Measurements from ENCODE around the gene ABR.

ABR gene

GRCh38 chr17:1188812-1189504 lies 9.2 kb upstream of the ABR start:
- Histone ChIP-seq H3F3A (ENCODE audit: insufficient read depth, low read length) (no peaks in the 10 kb centered on the region), H3K79me2 (ENCODE audit: low read length) (no peaks in the 10 kb centered on the region), H3K4me2 (ENCODE audit: low read depth, low read length) (peak overlapping the region; percentile 23; the same call in 1 of the 2 replicates), H3K9ac (ENCODE audit: low read length) (no peak overlapping the region), H3K36me3 (replicated peaks; ENCODE audit: insufficient read depth, low read length) (no peaks in the 10 kb centered on the region), H3K4me3 (ENCODE audit: low read length) (no peak overlapping the region), H3K9me2 (replicated peaks; ENCODE audit: insufficient read depth, low read length) (no peaks in the 10 kb centered on the region), H4K20me1 (ENCODE audit: insufficient read depth, low read length) (no peaks in the 10 kb centered on the region), H3K4me1 (ENCODE audit: low read length) (0 out of 2 replicates have a peak, but pooled peaks cover 7% of the 10 kb centered on the region), H3K27ac (ENCODE audit: low read length) (no peak overlapping the region), H2AFZ (ENCODE audit: low read length) (no peak overlapping the region), H3K9me3 (replicated peaks; ENCODE audit: insufficient read depth, low read length) (no peaks in the 10 kb centered on the region), H3K27me3 (replicated peaks; ENCODE audit: insufficient read depth, low read length) (peaks cover 98% of the 10 kb centered on the region)
- DNase-seq, result no peak
- TF ChIP-seq EZH2 (optimal IDR thresholded peaks at IDR 0.05; ENCODE audit: low read depth, low read length) (peak; percentile 51), EZH2phosphoT487 (IDR thresholded peaks at IDR 0.05; ENCODE audit: low read length) (no peak; the same call in 1 of the 2 replicates), CTCF (IDR thresholded peaks at IDR 0.05; ENCODE audit: low read length) (no peak)

GRCh38 chr17:1186923-1187771 lies 7.4 kb upstream of the ABR start:
- no peak overlapping the region for H2AFZ ChIP-seq (ENCODE audit: low read length)
- H3K27me3 ChIP-seq (replicated peaks; ENCODE audit: insufficient read depth, low read length), result peaks cover 96% of the 10 kb centered on the region
- H3F3A ChIP-seq (ENCODE audit: insufficient read depth, low read length), result no peaks in the 10 kb centered on the region
- no peaks in the 10 kb centered on the region for H3K9me3 ChIP-seq (replicated peaks; ENCODE audit: insufficient read depth, low read length)
- no peak overlapping the region for H3K4me2 ChIP-seq (ENCODE audit: low read depth, low read length)
- 0 out of 2 replicates have a peak, but pooled peaks cover 7% of the 10 kb centered on the region for H3K4me1 ChIP-seq (ENCODE audit: low read length)
- TF ChIP-seq CTCF (IDR thresholded peaks at IDR 0.05; ENCODE audit: low read length) (peak; percentile 97), EZH2 (optimal IDR thresholded peaks at IDR 0.05; ENCODE audit: low read depth, low read length) (no peak)
- H3K79me2 ChIP-seq (ENCODE audit: low read length), result no peaks in the 10 kb centered on the region
- DNase-seq, result peak; percentile 69
- H3K4me3 ChIP-seq (ENCODE audit: low read length), result no peak overlapping the region
- H4K20me1 ChIP-seq (ENCODE audit: insufficient read depth, low read length), result no peaks in the 10 kb centered on the region
- no peak overlapping the region for H3K27ac ChIP-seq (ENCODE audit: low read length)
- H3K9ac ChIP-seq (ENCODE audit: low read length), result no peak overlapping the region
- H3K9me2 ChIP-seq (replicated peaks; ENCODE audit: insufficient read depth, low read length), result no peaks in the 10 kb centered on the region
- no peaks in the 10 kb centered on the region for H3K36me3 ChIP-seq (replicated peaks; ENCODE audit: insufficient read depth, low read length)

- Histone ChIP-seq H3K4me3 (ENCODE audit: low read length) (no peak overlapping the region), H3K9ac (ENCODE audit: low read length) (no peak overlapping the region)
- no peak for DNase-seq
Measured at GRCh38 chr17:1186214-1186820, 6.5 kb upstream of the ABR start.

More at GRCh38 chr17:1186214-1186820, 6.5 kb upstream of the ABR start:
- Histone ChIP-seq H3K4me2 (ENCODE audit: low read depth, low read length) (no peak overlapping the region), H3K9me2 (replicated peaks; ENCODE audit: insufficient read depth, low read length) (no peaks in the 10 kb centered on the region), H3K36me3 (replicated peaks; ENCODE audit: insufficient read depth, low read length) (no peaks in the 10 kb centered on the region), H3K79me2 (ENCODE audit: low read length) (no peaks in the 10 kb centered on the region), H4K20me1 (ENCODE audit: insufficient read depth, low read length) (no peaks in the 10 kb centered on the region), H2AFZ (ENCODE audit: low read length) (no peak overlapping the region), H3K27ac (ENCODE audit: low read length) (no peak overlapping the region), H3K4me1 (ENCODE audit: low read length) (0 out of 2 replicates have a peak, but pooled peaks cover 7% of the 10 kb centered on the region), H3K27me3 (replicated peaks; ENCODE audit: insufficient read depth, low read length) (peaks cover 96% of the 10 kb centered on the region), H3K9me3 (replicated peaks; ENCODE audit: insufficient read depth, low read length) (no peaks in the 10 kb centered on the region), H3F3A (ENCODE audit: insufficient read depth, low read length) (no peaks in the 10 kb centered on the region)
- TF ChIP-seq EZH2phosphoT487 (IDR thresholded peaks at IDR 0.05; ENCODE audit: low read length) (no peak), CTCF (IDR thresholded peaks at IDR 0.05; ENCODE audit: low read length) (no peak), EZH2 (optimal IDR thresholded peaks at IDR 0.05; ENCODE audit: low read depth, low read length) (no peak)

Measured in MM.1S (cell line).